Calu3 (cell line): ENCODE results near the gene DMD. TPM values are rescaled to one million over a fixed set of nuclear protein-coding genes. Genes with fewer than 3 reads are reported as not detected.

Experiments
- BruUV-seq: library from RNA; stranded (reverse); fragments of 400-500 nt; replicated peaks from 2 replicates; lab custom pipeline; 2021; lab: Mats Ljungman, UMichigan
- CTCF ChIA-PET: fragments of 300-600 bp; sonication (Branson Sonifier 250); formaldehyde crosslinking; loops from one replicate; lab custom pipeline; 2022; ENCODE audit warnings: antibody characterized with exemption; lab: Charles Lee
- DNase-seq: peaks from one replicate; pipeline ENCODE4 v3.0.0; 2022
- H3K27ac Mint-ChIP-seq: one replicate; pipeline ENCODE4 v1.8.0; 2022; ENCODE audit warnings: mixed read lengths; ENCODE audit not compliant: unreplicated experiment
- H3K27me3 Mint-ChIP-seq: one replicate; pipeline ENCODE4 v1.8.0; 2022; ENCODE audit warnings: mixed read lengths; ENCODE audit not compliant: unreplicated experiment
- H3K36me3 Mint-ChIP-seq: one replicate; pipeline ENCODE4 v1.8.0; 2022; ENCODE audit warnings: mild to moderate bottlenecking, moderate library complexity, mixed read lengths; ENCODE audit not compliant: insufficient read depth, unreplicated experiment
- H3K4me1 Mint-ChIP-seq: one replicate; pipeline ENCODE4 v1.8.0; 2022; ENCODE audit warnings: mild to moderate bottlenecking, low read depth, mixed read lengths; ENCODE audit not compliant: unreplicated experiment
- H3K4me3 Mint-ChIP-seq: one replicate; pipeline ENCODE4 v1.8.0; 2022; ENCODE audit warnings: mild to moderate bottlenecking, low read depth, moderate library complexity, mixed read lengths; ENCODE audit not compliant: unreplicated experiment
- H3K9me3 Mint-ChIP-seq: one replicate; pipeline ENCODE4 v1.8.0; 2022; ENCODE audit warnings: low read depth, mixed read lengths; ENCODE audit not compliant: unreplicated experiment
- intact Hi-C: fragments of 100-400 bp; cut with micrococcal nuclease; formaldehyde crosslinking; loops from one replicate; pipeline ENCODE4 v1.10.0; 2022; ENCODE audit not compliant: unreplicated experiment
- total RNA-seq: library from RNA; stranded (reverse); gene quantifications from 2 replicates; pipeline ENCODE4 v1.2.3, GENCODE V29; 2022
- TF ChIP-seq, protein P1 (sequence below): fragments of 200-600 bp; IDR thresholded peaks from one replicate; pipeline ENCODE4 v1.8.0; 2022; ENCODE audit warnings: antibody characterized with exemption; ENCODE audit not compliant: unreplicated experiment

DMD gene
- total RNA-seq, 1 experiment from 2014 or later: 11.6 TPM

DNA sequence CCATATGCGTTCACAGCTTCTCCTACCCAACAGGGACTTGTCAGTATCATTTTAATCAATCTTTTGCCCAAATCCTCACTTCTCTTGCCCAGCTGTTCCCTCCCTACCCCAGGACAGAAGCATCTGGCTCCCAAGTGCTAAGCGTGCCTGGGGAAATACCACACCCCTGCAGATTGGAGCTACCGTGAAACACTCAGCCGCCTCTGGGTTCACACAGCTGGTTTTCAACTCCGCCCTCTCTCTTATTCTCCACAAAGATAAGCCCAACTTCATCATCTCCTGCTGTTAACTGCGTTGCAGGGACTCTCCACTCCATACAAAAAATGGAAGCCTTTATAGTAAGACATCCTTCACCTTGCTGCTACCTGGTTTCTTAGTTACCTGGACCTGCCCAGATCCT is 1992.2 kb downstream of the DMD start:
- no peak for DNase-seq
- CTCF ChIA-PET: no interaction called here
- intact Hi-C loops: loop anchor here (10.0 kb wide), 1 partner anchor 184 kb away; no protein-coding TSS in a partner anchor
- Mint-ChIP-seq H3K27me3 (no peaks in the 10 kb centered on the region), H3K27ac (no peak overlapping the region), H3K4me1 (no peaks in the 10 kb centered on the region), H3K4me3 (no peak overlapping the region), H3K36me3 (no peaks in the 10 kb centered on the region), H3K9me3 (no peaks in the 10 kb centered on the region)
- BruUV-seq: no TSS peak
- TF ChIP-seq, protein P1, sequence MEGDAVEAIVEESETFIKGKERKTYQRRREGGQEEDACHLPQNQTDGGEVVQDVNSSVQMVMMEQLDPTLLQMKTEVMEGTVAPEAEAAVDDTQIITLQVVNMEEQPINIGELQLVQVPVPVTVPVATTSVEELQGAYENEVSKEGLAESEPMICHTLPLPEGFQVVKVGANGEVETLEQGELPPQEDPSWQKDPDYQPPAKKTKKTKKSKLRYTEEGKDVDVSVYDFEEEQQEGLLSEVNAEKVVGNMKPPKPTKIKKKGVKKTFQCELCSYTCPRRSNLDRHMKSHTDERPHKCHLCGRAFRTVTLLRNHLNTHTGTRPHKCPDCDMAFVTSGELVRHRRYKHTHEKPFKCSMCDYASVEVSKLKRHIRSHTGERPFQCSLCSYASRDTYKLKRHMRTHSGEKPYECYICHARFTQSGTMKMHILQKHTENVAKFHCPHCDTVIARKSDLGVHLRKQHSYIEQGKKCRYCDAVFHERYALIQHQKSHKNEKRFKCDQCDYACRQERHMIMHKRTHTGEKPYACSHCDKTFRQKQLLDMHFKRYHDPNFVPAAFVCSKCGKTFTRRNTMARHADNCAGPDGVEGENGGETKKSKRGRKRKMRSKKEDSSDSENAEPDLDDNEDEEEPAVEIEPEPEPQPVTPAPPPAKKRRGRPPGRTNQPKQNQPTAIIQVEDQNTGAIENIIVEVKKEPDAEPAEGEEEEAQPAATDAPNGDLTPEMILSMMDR: no peak

DNA sequence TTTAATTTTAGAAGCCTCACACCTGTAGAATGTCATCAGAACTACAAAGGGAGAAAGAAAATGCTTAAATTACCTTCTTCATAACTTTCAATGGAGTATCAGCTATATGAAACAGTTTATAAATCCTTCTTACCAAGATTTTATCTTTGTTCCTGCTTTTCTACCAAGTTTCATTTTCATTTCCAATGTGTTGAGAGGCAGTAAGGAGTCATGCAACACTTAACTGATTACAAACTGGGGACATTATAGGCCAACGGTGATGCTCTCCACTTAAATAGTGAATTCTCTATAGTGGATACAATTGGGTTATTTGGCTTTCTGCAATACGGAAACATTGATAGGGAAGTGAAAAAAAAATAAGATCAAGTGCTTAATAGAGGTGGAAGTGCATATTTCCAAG is 1994.3 kb downstream of the DMD start:
- intact Hi-C loops: loop anchor here (10.0 kb wide), 1 partner anchor 182 kb away; no protein-coding TSS in a partner anchor
- no TSS peak for BruUV-seq
- H3K27me3 Mint-ChIP-seq: no peaks in the 10 kb centered on the region
- TF ChIP-seq, protein P1: no peak
- no peak for DNase-seq
- CTCF ChIA-PET: no interaction called here
- H3K36me3 Mint-ChIP-seq: no peaks in the 10 kb centered on the region
- no peaks in the 10 kb centered on the region for H3K9me3 Mint-ChIP-seq
- H3K27ac Mint-ChIP-seq: no peak overlapping the region
- no peaks in the 10 kb centered on the region for H3K4me1 Mint-ChIP-seq
- H3K4me3 Mint-ChIP-seq: no peak overlapping the region

DNA sequence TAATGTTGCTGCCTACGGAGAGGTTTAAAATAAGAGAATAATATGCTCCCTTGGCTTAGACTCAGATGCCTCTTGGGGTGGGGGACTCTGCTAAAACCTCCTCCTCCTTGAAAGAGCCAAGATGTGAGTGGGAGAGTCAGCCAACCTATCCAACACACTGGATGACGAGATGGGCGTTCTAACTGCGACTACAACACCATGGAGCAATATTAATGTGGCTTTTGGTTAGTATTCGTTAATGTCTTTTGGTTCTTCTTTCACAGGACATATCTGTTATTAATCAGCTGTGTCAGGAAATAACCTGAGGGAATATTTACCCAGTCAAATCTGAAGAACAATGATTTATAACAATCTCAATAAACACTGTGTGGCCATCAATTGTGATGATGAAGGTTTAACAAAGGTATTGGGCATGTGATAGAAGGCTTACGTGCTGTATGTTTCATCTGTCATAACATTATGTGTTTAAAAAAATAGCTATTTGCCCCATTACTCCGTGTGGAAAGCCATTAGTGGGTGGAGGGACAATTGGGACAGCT is 1996.0 kb downstream of the DMD start:
- BruUV-seq: no TSS peak
- Mint-ChIP-seq H3K36me3 (no peaks in the 10 kb centered on the region), H3K4me3 (no peak overlapping the region), H3K9me3 (no peaks in the 10 kb centered on the region), H3K27me3 (no peaks in the 10 kb centered on the region), H3K4me1 (no peaks in the 10 kb centered on the region), H3K27ac (no peak overlapping the region)
- TF ChIP-seq, protein P1: no peak
- intact Hi-C loops: loop anchor here (2.0 to 10.0 kb wide), 3 partner anchors 181 to 443 kb away; no protein-coding TSS in a partner anchor
- DNase-seq: no peak
- CTCF ChIA-PET: no interaction called here

DNA sequence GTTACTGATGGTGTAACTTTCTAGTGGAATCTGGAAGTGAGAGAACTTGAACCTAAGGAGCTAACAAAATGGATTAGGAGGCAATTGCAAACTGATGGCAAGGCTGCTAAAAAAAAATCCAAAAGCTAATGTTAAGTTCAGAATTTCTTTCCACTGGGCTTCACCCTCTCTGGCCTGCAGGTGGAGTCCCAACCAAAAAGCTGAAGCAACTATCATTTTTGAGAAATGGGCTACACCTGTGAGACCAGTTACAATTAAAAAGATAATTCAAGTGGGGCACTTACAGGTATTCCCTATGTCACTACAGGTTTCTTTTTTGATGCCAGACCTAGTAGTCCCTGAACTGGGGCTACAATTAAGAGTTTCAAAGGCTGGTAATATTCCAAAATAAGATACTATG is 1997.4 kb downstream of the DMD start:
- Mint-ChIP-seq H3K36me3 (no peaks in the 10 kb centered on the region), H3K4me1 (no peaks in the 10 kb centered on the region), H3K9me3 (no peaks in the 10 kb centered on the region), H3K27me3 (no peaks in the 10 kb centered on the region), H3K4me3 (no peak overlapping the region), H3K27ac (no peak overlapping the region)
- intact Hi-C loops: loop anchor here (1.0 to 10.0 kb wide), 4 partner anchors 79 to 445 kb away; no protein-coding TSS in a partner anchor
- no TSS peak for BruUV-seq
- TF ChIP-seq, protein P1: no peak
- peak; percentile 36 for DNase-seq
- CTCF ChIA-PET: interaction anchor here (0.6 to 0.9 kb wide), 2 partner anchors 24 to 446 kb away, joined by 3 read pairs; no protein-coding TSS in a partner anchor
